EL (cell line): ENCODE results near the gene LIN9.
"Not testable (repeated sequence)": the region's sequence is repeated elsewhere in the genome, so short reads cannot be mapped to it uniquely, and the experiment has no call there.

Source experiments
- DNase-seq: peaks from one replicate; pipeline ENCODE4 v3.0.0-alpha.2; 2016

LIN9 gene

GRCh38 chr1:226268421-226269124 lies 40.4 kb downstream of the LIN9 start:
- peak; percentile 57 for DNase-seq

- no peak for DNase-seq
These were observed 47.1 kb downstream of the LIN9 start for GRCh38 chr1:226261818-226262217.

DNA sequence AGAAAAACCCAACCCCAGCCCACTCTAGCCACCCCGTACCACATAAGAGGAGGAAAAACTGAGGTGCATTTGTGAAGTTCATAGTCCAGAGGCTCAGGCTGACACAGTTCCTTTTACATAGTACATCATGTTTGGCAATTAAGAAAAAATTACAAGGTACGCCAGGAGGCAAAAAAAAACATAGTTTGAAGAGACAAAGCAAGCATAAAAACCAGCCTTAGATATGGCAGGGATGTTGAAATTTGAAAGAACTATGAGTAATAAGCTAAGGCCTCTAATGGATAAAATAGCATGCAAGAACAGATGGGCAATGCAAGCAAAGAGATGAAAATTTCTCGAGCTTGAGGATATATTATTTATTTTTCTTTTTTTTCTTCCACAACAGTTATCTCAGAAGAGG lies 53.6 kb downstream of the LIN9 start:
- no peak for DNase-seq

DNA sequence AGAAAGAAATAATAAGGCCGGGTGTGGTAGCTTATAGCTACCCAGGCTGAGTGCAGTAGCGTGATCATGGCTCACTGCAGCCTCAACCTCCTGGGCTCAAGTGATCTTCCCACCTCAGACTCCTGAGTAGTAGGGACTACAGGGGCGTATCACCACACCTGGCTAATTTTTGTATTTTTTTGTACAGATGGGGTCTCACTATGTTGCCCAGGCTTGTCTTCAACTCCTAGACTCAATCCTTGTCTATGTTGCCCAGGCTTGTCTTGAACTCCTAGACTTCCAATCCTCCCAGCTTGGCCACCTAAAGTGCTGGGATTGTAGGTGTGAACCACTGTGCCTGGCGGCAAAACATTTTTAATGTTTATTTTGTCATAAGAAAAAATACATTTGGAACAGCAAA lies 55.0 kb downstream of the LIN9 start:
- no peak for DNase-seq

- DNase-seq: not testable (repeated sequence)
These were observed 56.1 kb downstream of the LIN9 start for GRCh38 chr1:226252841-226253240.

DNA sequence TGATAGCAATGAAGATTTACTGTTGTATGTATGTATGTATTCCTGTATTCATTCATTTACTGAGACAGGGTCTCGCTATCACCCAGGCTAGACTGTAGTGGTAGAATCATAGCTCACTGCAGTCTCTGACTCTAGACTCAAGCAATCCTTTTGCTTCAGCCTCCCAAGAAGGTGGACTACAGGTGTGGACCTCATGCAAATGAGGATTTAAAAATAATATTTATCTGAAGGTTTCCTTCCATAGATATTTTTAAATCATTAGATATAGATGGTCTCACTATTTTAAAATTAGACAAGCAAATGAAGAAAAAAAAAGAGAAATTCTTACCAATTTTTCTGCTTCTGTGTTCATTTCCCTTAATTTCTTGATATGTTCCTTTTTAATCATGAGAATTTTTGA lies 58.5 kb downstream of the LIN9 start:
- no peak for DNase-seq

GRCh38 chr1:226248796-226249195 lies 60.2 kb downstream of the LIN9 start:
- no peak for DNase-seq

DNA sequence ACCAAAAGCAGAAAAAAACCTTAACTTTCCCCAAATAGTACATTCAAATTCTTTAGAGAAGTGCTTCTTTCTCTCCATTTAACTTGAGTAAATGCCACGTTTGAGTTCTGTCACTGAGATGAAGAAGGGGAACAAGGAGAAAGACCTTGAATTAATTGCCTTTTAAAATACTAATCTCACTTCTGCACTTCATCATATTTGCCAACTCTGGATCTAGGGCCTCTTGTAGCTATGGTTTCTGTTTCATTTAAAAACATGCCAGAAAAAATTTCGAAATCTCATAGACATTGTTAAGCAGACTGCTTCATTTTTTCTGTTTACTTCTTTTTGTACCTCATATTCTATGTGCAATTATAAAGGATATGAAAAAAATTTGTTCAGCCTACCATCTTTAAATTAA lies 60.9 kb downstream of the LIN9 start:
- no peak for DNase-seq

- no peak for DNase-seq
These were observed 69.5 kb downstream of the LIN9 start for GRCh38 chr1:226239421-226239820.

DNA sequence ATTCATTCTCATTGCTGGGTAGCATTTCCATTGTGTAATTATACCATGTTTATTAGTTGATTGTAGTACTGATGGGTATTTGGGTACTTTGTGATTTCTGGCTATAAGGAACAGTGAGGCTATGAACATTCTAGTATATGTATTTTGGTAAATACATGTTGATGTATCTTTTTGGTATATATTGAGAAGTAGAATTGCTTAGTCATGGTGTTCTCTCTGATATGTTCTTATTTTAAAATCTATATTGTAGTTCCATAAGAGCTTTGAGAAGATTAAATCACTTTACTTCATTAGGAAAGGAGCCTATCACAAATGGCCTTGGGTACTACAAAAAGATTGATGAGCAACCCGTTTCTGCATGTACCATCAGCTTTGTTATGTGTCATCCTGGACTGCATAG lies 72.1 kb downstream of the LIN9 start:
- DNase-seq: no peak

- no peak for DNase-seq
These were observed 75.2 kb downstream of the LIN9 start for GRCh38 chr1:226233806-226234205.

GRCh38 chr1:226233293-226233692 lies 75.7 kb downstream of the LIN9 start:
- no peak for DNase-seq

DNA sequence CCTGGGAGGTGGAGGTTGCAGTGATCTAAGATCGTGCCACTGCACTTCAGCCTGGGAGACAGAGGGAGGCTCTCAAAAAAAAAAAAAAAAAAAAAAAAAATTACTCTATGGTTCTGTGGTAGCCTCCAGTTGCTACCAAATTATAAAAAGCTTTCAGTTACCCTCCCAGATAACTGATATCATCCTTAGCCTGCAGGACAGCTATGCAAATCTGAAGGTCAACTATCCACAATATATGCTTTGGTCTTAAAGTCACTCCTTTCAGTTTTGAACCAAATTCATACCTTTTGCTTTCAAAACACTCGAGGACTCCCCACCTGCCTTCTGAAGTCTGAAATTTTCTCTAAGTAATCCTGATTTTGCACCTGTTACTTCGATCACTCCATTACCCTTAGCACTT lies 82.4 kb downstream of the LIN9 start:
- no peak for DNase-seq

- DNase-seq: peak; percentile 16
These were observed 85.1 kb downstream of the LIN9 start for GRCh38 chr1:226223786-226224244.

DNA sequence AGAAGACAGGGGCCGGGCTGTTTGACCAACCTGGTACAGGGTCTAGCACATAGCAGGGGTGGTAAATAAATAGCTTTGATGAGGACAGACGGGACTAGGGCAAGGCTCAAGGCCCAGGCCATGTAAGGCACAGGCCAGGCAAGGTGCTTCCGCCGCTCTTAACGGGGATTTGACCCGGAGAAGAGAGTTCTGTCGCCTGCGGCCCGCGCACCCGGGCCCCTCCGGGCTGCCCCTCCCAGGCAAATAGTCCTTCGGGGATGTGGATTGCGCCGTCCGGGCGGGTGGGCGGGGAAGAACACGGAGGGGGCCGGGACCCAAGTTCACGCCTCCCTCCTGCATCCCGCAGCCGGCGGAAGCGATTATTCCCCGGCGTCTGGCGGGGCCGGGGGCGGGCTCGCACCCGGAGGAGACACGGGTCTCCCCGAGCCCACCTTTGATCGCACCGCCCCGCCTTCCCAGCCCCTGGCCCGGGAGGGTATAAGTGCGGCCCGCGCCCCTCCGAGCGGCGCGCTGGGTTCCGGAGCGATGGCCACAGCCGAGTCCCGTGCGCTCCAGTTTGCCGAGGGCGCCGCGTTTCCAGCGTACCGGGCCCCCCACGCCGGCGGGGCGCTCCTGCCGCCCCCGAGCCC lies 85.7 kb downstream of the LIN9 start, which contains the start of gene MIXL1:
Gene MIXL1 (plus strand): TSS at position 508 of the 629 bp plus-strand sequence. CDS start 18 bp downstream, at position 526.
- peak; percentile 11 for DNase-seq

DNA sequence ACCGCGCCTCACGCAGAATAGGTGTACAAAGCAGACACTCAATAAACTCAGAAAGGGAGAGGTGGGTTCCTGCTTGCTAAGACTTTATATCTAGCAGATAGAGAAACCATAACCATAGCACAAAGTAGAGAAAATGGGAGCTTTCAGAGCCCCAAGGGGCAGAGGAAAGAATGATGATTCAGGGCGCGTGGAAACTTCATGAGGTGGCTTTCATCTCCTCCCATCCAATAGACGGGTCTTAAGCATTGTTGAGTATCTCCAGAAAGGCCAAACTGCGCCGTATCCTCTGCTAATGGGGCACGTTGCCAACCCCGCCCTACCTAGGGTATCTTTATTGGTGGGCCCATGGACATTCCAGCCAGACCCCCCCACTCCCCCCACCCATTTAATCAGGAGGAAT lies 86.3 kb downstream of the LIN9 start:
- DNase-seq: no peak

DNA sequence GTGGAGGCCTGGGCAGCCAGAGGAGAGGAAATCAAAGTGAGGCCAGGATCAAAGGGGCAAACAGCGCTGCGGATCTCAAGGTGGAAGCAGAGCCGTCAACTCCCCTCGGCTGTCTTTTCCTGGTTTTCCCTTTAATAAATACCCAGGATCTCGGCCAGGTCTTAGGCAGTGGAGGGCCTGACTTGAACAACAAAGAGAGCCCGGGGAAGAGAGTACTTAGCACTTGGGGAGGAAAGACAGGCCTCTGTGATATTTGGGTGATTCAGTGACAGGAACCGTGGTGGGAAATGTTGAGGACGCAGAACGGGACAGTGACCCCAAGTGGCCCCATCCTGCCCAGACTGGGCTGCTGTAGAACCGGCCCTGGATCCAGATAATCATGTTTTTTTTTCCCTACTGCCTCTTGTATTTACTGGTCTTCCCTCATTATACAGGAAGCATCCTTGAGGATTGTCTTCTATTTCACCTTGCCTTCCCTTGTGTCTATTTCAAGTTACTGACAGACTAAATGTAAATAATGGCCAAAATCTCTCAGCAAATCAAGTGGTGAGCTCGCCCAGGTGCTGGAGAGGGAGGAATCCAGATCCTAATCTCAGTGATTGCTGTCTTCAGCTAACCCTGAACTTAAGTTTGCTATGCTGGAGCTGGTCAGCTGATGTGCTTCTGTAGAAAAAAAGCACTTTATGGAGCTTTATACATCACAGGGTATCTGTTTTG lies 88.3 kb downstream of the LIN9 start:
- no peak for DNase-seq

DNA sequence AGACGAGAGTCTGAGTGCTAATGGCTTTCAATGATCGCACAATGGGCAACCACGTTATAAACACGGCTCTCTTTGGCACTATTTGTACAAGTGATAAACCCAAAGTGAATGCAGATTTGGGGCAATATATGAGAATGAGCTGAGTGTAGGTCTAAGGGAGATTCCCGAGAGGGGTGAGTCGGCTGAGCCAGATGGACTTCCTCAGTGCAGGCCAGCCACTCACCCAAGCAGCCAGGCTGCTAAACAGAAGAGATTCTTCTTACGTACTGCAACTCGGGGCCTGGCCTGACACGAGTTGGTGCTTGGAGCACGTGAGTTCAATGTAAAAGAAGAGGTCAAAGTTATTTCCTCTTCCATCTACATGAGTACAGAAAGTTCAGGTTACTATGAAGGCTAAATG lies 91.7 kb downstream of the LIN9 start:
- peak; percentile 22 for DNase-seq

DNA sequence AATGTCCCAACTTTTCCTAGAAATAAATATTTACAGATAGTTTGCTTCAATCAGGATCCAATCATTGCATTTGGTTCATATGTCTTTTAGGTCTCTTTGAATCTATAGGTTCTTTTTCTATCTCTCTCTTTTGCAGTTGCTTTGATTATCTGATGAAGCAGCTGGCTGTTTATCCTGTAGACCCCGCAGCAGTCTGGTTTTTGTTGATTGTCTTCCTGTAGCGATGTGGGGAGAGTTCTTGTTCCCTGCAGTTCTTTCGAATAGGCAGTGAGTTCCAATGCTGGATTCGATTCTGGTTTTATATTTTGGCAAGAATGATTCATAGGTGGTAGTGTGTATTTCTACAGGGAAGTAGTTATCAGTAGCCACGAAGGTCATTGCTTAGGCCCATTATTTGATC lies 92.9 kb downstream of the LIN9 start:
- DNase-seq: no peak

DNA sequence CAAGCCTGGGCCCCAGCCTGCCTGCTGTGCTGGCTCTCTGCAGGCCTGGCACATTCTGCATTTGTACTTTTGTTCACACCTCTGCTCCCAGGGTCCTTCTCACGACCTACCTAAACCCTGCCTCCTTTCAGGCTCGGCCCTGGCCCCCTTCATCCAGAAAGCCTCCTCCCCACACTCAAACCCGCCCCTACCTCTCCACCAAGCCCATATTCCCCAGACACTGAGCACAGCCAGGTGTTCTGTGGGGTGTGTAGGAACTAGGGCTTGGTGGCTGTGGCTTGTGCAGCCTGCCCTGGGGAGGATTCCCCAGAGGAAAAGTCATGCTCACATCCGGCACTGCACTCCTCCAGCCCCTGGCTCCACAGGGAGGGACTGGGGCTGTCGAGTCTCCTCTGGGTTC lies 93.7 kb downstream of the LIN9 start:
- no peak for DNase-seq

DNA sequence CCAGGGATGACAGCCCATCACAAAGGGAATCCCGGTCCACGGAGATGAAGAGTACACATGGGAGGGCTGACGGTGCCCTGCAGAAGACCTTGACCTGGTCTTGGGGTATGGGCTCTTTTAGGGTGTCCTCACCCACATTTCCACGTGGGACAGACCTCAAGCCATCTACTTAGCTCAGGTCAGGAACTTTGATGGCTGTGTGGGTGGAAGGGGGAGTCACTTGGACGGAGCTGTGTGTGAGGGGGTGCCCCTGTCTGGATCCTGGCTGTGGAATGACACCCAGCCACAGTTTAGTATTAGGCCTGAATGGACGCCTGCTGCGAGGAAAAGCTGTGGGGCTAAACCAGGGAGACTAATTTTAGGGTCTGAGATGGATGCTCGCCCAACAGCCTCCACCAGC lies 96.4 kb downstream of the LIN9 start:
- no peak for DNase-seq

GRCh38 chr1:226211181-226211821 lies 97.7 kb downstream of the LIN9 start:
- DNase-seq: no peak

DNA sequence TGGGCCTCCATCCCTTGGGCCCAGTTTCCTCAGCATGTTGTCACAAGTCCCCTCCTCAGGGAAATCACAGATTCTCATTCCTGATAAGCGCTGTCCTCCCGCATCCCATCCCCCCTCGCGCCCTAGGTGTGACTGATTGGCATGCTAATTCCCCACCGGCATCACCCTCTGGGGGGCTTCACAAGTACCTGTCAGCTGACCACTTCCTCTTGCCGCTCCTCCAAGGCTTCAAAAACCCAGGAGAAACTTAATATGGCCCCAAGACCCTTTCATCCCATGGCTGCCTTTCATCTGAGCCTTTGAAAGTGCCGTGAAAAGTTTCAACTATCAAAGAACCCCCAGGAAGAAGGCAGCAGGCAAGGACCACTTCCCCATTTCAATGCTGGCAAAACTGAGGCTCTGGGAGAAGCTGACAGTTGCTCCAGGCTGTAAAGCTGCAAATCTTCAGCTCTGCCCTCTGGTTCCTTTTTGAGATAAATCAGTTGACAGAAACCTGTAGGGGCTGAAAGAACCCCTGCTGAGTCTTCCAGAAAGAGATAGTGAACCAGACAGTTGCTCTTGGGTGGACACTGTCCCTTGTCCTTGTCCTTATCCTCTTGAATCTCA lies 98.3 kb downstream of the LIN9 start:
- DNase-seq: no peak
